ENCODE results near the gene MYO9B. TPM values are rescaled to one million over a fixed set of nuclear protein-coding genes. Genes with fewer than 3 reads are reported as not detected.

MYO9B gene
- 10 to 100 TPM; 16.4 to 43.5 (median 27.3) TPM for total RNA-seq

GRCh38 chr19:17075035-17075863, at the start of gene MYO9B, which contains the start of gene HAUS8:
TSS of gene MYO9B (plus strand) at chr19:17075777. CDS start at chr19:17101718, 25,941 bp downstream.
TSS of gene HAUS8 (minus strand) at chr19:17075452. CDS start at chr19:17075422, 30 bp downstream.
- peak; percentile 69 to 95 (median 91) for ATAC-seq (replicated peaks in 6 of 8)
- H3K4me1 ChIP-seq (replicated peaks in 1 of 2): peaks cover 28 to 31% of the 10 kb centered on the region in 2 donors
- in situ Hi-C loops (cut with MboI; ENCODE audit: low pct_unique_long_range_greater_than_20kb in 2 of 9, low sequenced_read_pairs in 9 of 9, unreplicated experiment in 9 of 9): loop anchor here in 1 of 9 experiments (10.0 kb wide), 1 partner anchor 210 kb away; the partner anchor contains the start of gene ANKLE1
- peak within 1 kb of the TSS; percentile 61 to 92 (median 72) for H3K4me3 ChIP-seq
- WGBS, 10 experiments: 0 to 2% (median 0%) methylated on average over 2 to 9 of the region's 103 CpGs; no CpG with 5 or more reads in 6 of the 10 experiments
- H3K27ac ChIP-seq: peak within 1 kb of the TSS; percentile 65 to 77

- 0 to 9% (median 0%) methylated on average over 1 to 6 of the region's 40 CpGs; no CpG with 5 or more reads in 4 of the 10 experiments for WGBS, 10 experiments
- ATAC-seq (replicated peaks in 6 of 8): peak; percentile 14 to 68 (median 50)
- H3K4me1 ChIP-seq (replicated peaks in 1 of 2): peaks cover 0 to 5% of the 10 kb centered on the region in 2 donors
- peak overlapping the region; percentile 29 to 36 (median 34) for H3K4me3 ChIP-seq
- in situ Hi-C loops (cut with MboI; ENCODE audit: low pct_unique_long_range_greater_than_20kb in 2 of 9, low sequenced_read_pairs in 9 of 9, unreplicated experiment in 9 of 9): loop anchor here in 1 of 9 experiments (25.0 kb wide), 1 partner anchor 239 kb away; no protein-coding TSS in a partner anchor
- H3K27ac ChIP-seq: no peak overlapping the region
Measured at GRCh38 chr19:17025991-17026658, 49.5 kb upstream of the MYO9B start.

- peak in 7 of 8 experiments; percentile 63 to 80 (median 78) for ATAC-seq (replicated peaks in 6 of 8)
- in situ Hi-C loops (cut with MboI; ENCODE audit: low pct_unique_long_range_greater_than_20kb in 2 of 9, low sequenced_read_pairs in 9 of 9, unreplicated experiment in 9 of 9): loop anchor here in 1 of 9 experiments (25.0 kb wide), 1 partner anchor 240 kb away; no protein-coding TSS in a partner anchor
Measured at GRCh38 chr19:17026706-17027534, 48.7 kb upstream of the MYO9B start, which contains the start of gene CPAMD8. TSS of gene CPAMD8 (minus strand) at chr19:17026810. CDS start at chr19:17026642, 168 bp downstream.

GRCh38 chr19:17027535-17027975, 48.0 kb upstream of the MYO9B start:
- H3K4me1 ChIP-seq (replicated peaks in 1 of 2): peaks cover 0 to 5% of the 10 kb centered on the region in 2 donors
- 30 to 100% (median 90%) methylated on average over 1 to 4 of the region's 7 CpGs; no CpG with 5 or more reads in 5 of the 10 experiments for WGBS, 10 experiments
- ATAC-seq (replicated peaks in 6 of 8): peak in 5 of 8 experiments; percentile 2 to 11 (median 6)
- H3K27ac ChIP-seq: no peak overlapping the region
- in situ Hi-C loops (cut with MboI; ENCODE audit: low pct_unique_long_range_greater_than_20kb in 2 of 9, low sequenced_read_pairs in 9 of 9, unreplicated experiment in 9 of 9): loop anchor here in 1 of 9 experiments (25.0 kb wide), 1 partner anchor 240 kb away; no protein-coding TSS in a partner anchor
- no peak overlapping the region for H3K4me3 ChIP-seq

More at GRCh38 chr19:17026706-17027534, 48.7 kb upstream of the MYO9B start, which contains the start of gene CPAMD8:
- WGBS, 10 experiments: 10% methylated on average over 4 of the region's 67 CpGs; no CpG with 5 or more reads in 9 of the 10 experiments
- no peak within 1 kb of the TSS for H3K27ac ChIP-seq
- H3K4me1 ChIP-seq (replicated peaks in 1 of 2): peaks cover 0 to 5% of the 10 kb centered on the region in 2 donors
- peak within 1 kb of the TSS; percentile 29 to 36 (median 34) for H3K4me3 ChIP-seq

- no peak for ATAC-seq (replicated peaks in 6 of 8)
- in situ Hi-C loops (cut with MboI; ENCODE audit: low pct_unique_long_range_greater_than_20kb in 2 of 9, low sequenced_read_pairs in 9 of 9, unreplicated experiment in 9 of 9): loop anchor here in 1 of 9 experiments (25.0 kb wide), 1 partner anchor 244 kb away; no protein-coding TSS in a partner anchor
- WGBS, 10 experiments: 0 to 95% (median 72%) methylated on average over 1 to 5 of the region's 6 CpGs; no CpG with 5 or more reads in 3 of the 10 experiments
- no peak overlapping the region for H3K4me3 ChIP-seq
- no peak overlapping the region for H3K27ac ChIP-seq
- H3K4me1 ChIP-seq (replicated peaks in 1 of 2): peaks cover 0 to 5% of the 10 kb centered on the region in 2 donors
Measured at GRCh38 chr19:17031741-17032140, 43.8 kb upstream of the MYO9B start.

GRCh38 chr19:17035842-17036424, 39.6 kb upstream of the MYO9B start:
- in situ Hi-C loops (cut with MboI; ENCODE audit: low pct_unique_long_range_greater_than_20kb in 2 of 9, low sequenced_read_pairs in 9 of 9, unreplicated experiment in 9 of 9): loop anchor here in 1 of 9 experiments (25.0 kb wide), 1 partner anchor 249 kb away; no protein-coding TSS in a partner anchor
- peak in 1 of 8 experiments; percentile 20 for ATAC-seq (replicated peaks in 6 of 8)
- 10 to 100% (median 83%) methylated on average over 1 to 4 of the region's 15 CpGs; no CpG with 5 or more reads in 3 of the 10 experiments for WGBS, 10 experiments

GRCh38 chr19:17036640-17037039, 38.9 kb upstream of the MYO9B start:
- no peak for ATAC-seq (replicated peaks in 6 of 8)
- Histone ChIP-seq H3K4me1 (replicated peaks in 1 of 2) (no peaks in the 10 kb centered on the region), H3K4me3 (no peak overlapping the region), H3K27ac (no peak overlapping the region)
- in situ Hi-C loops (cut with MboI; ENCODE audit: low pct_unique_long_range_greater_than_20kb in 2 of 9, low sequenced_read_pairs in 9 of 9, unreplicated experiment in 9 of 9): loop anchor here in 1 of 9 experiments (25.0 kb wide), 1 partner anchor 249 kb away; no protein-coding TSS in a partner anchor
- 40 to 100% (median 83%) methylated on average over 1 to 2 of the region's 4 CpGs; no CpG with 5 or more reads in 7 of the 10 experiments for WGBS, 10 experiments

More at GRCh38 chr19:17035842-17036424, 39.6 kb upstream of the MYO9B start:
- Histone ChIP-seq H3K27ac (no peak overlapping the region), H3K4me3 (no peak overlapping the region), H3K4me1 (replicated peaks in 1 of 2) (no peaks in the 10 kb centered on the region)

- in situ Hi-C loops (cut with MboI; ENCODE audit: low pct_unique_long_range_greater_than_20kb in 2 of 9, low sequenced_read_pairs in 9 of 9, unreplicated experiment in 9 of 9): loop anchor here in 1 of 9 experiments (25.0 kb wide), 1 partner anchor 250 kb away; no protein-coding TSS in a partner anchor
- Histone ChIP-seq H3K27ac (no peak overlapping the region), H3K4me3 (no peak overlapping the region), H3K4me1 (replicated peaks in 1 of 2) (no peaks in the 10 kb centered on the region)
- ATAC-seq (replicated peaks in 6 of 8): no peak
- WGBS, 10 experiments: 20 to 100% (median 82%) methylated on average over 1 to 2 of the region's 6 CpGs; no CpG with 5 or more reads in 7 of the 10 experiments
Measured at GRCh38 chr19:17037184-17037583, 38.4 kb upstream of the MYO9B start.

GRCh38 chr19:17037966-17038500, 37.5 kb upstream of the MYO9B start:
- in situ Hi-C loops (cut with MboI; ENCODE audit: low pct_unique_long_range_greater_than_20kb in 2 of 9, low sequenced_read_pairs in 9 of 9, unreplicated experiment in 9 of 9): loop anchor here in 1 of 9 experiments (25.0 kb wide), 1 partner anchor 251 kb away; no protein-coding TSS in a partner anchor
- Histone ChIP-seq H3K27ac (no peak overlapping the region), H3K4me3 (no peak overlapping the region), H3K4me1 (replicated peaks in 1 of 2) (no peaks in the 10 kb centered on the region)
- ATAC-seq (replicated peaks in 6 of 8): peak in 1 of 8 experiments; percentile 25
- WGBS, 10 experiments: 8 to 83% (median 40%) methylated on average over 1 to 10 of the region's 15 CpGs

- Histone ChIP-seq H3K4me1 (replicated peaks in 1 of 2) (no peaks in the 10 kb centered on the region), H3K4me3 (no peak overlapping the region), H3K27ac (no peak overlapping the region)
- ATAC-seq (replicated peaks in 6 of 8): peak in 1 of 8 experiments; percentile 28
- 0 to 100% (median 20%) methylated on average over 1 to 3 of the region's 11 CpGs; no CpG with 5 or more reads in 3 of the 10 experiments for WGBS, 10 experiments
- in situ Hi-C loops (cut with MboI; ENCODE audit: low pct_unique_long_range_greater_than_20kb in 2 of 9, low sequenced_read_pairs in 9 of 9, unreplicated experiment in 9 of 9): loop anchor here in 1 of 9 experiments (25.0 kb wide), 1 partner anchor 255 kb away; no protein-coding TSS in a partner anchor
Measured at GRCh38 chr19:17041976-17042375, 33.6 kb upstream of the MYO9B start.

- Histone ChIP-seq H3K4me1 (replicated peaks in 1 of 2) (no peaks in the 10 kb centered on the region), H3K4me3 (no peak overlapping the region), H3K27ac (no peak overlapping the region)
- in situ Hi-C loops (cut with MboI; ENCODE audit: low pct_unique_long_range_greater_than_20kb in 2 of 9, low sequenced_read_pairs in 9 of 9, unreplicated experiment in 9 of 9): loop anchor here in 1 of 9 experiments (25.0 kb wide), 1 partner anchor 256 kb away; no protein-coding TSS in a partner anchor
- WGBS, 10 experiments: 70 to 100% (median 94%) methylated on average over 1 to 4 of the region's 7 CpGs; no CpG with 5 or more reads in 5 of the 10 experiments
- no peak for ATAC-seq (replicated peaks in 6 of 8)
Measured at GRCh38 chr19:17043744-17044143, 31.8 kb upstream of the MYO9B start.
